A549 (cell line): ENCODE measurements around the gene GLIPR1. TPM values are rescaled to one million over a fixed set of nuclear protein-coding genes. Genes with fewer than 3 reads are reported as not detected.
A peak's percentile ranks its signal among the peaks of the same experiment; 100 is the strongest.

Experiments used
- ATAC-seq, 2 experiments: fragments of 200-7000 bp in 1 of 2; fragments of >200 bp in 1 of 2; cut with Nextera tagmentation in 1 of 2; cut with Tn5 transposase in 1 of 2; 3 replicates each; pipeline versions ENCODE4 v1.8.0 to v1.9.1; 2018 to 2020; ENCODE audit warnings: mild to moderate bottlenecking in 1 of 2, moderate library complexity in 1 of 2
- CTCF ChIA-PET: fragments of 300-600 bp; sonication (Branson Sonifier 250); formaldehyde crosslinking; extraction: SDS; loops from one replicate; lab custom pipeline; 2021; ENCODE audit warnings: antibody characterized with exemption, inconsistent platforms; lab: Yijun Ruan, JAX
- POLR2A ChIA-PET: fragments of 350-600 bp; formaldehyde crosslinking; extraction: SDS; loops from one replicate; lab custom pipeline; 2021; ENCODE audit warnings: antibody characterized with exemption, inconsistent platforms; lab: Yijun Ruan, JAX
- DNase-seq, 2 experiments: peaks; one replicate each; pipeline versions ENCODE4 v3.0.0 to v3.0.0-alpha.2; 2011 to 2016; ENCODE audit warnings: low read depth in 1 of 2, low spot score in 1 of 2
- FAIRE-seq: peaks from 2 replicates; lab custom pipeline; 2011; peaks lifted over from hg19 to GRCh38; lab: Jason Lieb, UNC
- H3K27ac ChIP-seq, 2 experiments: fragments of >200 bp; sonication (Bioruptor Twin); formaldehyde crosslinking; 3 replicates each; pipeline ENCODE4 v1.5.1; 2016 to 2017
- H3K4me1 ChIP-seq: fragments of >200 bp; sonication (Bioruptor Twin); formaldehyde crosslinking; 3 replicates; pipeline ENCODE4 v1.6.1; 2016
- H3K4me2 ChIP-seq: fragments of >200 bp; sonication (Bioruptor Twin); formaldehyde crosslinking; 3 replicates; pipeline ENCODE4 v1.6.1; 2016
- H3K4me3 ChIP-seq: fragments of >200 bp; sonication (Bioruptor Twin); formaldehyde crosslinking; 3 replicates; pipeline ENCODE4 v1.5.1; 2016
- H3K9me3 ChIP-seq: fragments of >200 bp; sonication (Bioruptor Twin); formaldehyde crosslinking; 3 replicates; pipeline ENCODE4 v1.6.1; 2016
- CBX2 ChIP-seq: fragments of 200-600 bp; sonication (generic); IDR thresholded peaks from 2 replicates; pipeline ENCODE4 v1.6.1; 2016; ENCODE audit warnings: low read depth, mild to moderate bottlenecking, borderline replicate concordance
- CBX8 ChIP-seq: fragments of 200-600 bp; sonication (generic); IDR thresholded peaks from 2 replicates; pipeline ENCODE4 v1.6.1; 2016
- EHF ChIP-seq: fragments of 250-450 bp; sonication (Bioruptor Pico); IDR thresholded peaks from 2 replicates; pipeline ENCODE4 v1.5.0; 2020; ENCODE audit warnings: mild to moderate bottlenecking
- ESRRA ChIP-seq: fragments of 150-350 bp; IDR thresholded peaks from 2 replicates; pipeline ENCODE4 v1.6.1; 2014; ENCODE audit warnings: mild to moderate bottlenecking, low read length, borderline replicate concordance
- FOSB ChIP-seq: fragments of 250-450 bp; sonication (Bioruptor Pico); IDR thresholded peaks from 2 replicates; pipeline ENCODE4 v1.5.0; 2020; ENCODE audit warnings: mild to moderate bottlenecking, moderate library complexity
- GATA3 ChIP-seq: IDR thresholded peaks from 2 replicates; pipeline ENCODE4 v1.6.1; 2012; ENCODE audit warnings: borderline replicate concordance
- HEYL ChIP-seq: fragments of 250-450 bp; sonication (Bioruptor Pico); IDR thresholded peaks from 2 replicates; pipeline ENCODE4 v1.8.0; 2021; ENCODE audit warnings: mild to moderate bottlenecking, moderate library complexity
- JUN ChIP-seq, 2 experiments: fragments of >200 bp; sonication (Bioruptor Twin); formaldehyde crosslinking; IDR thresholded peaks; 2 replicates in 1 of 2; 3 replicates in 1 of 2; pipeline ENCODE4 v1.6.1; 2016 to 2017
- JUNB ChIP-seq: fragments of >200 bp; sonication (Bioruptor Twin); formaldehyde crosslinking; IDR thresholded peaks from 2 replicates; pipeline ENCODE4 v1.6.1; 2016
- KDM1A ChIP-seq: fragments of 200-600 bp; sonication (generic); IDR thresholded peaks from 2 replicates; pipeline ENCODE4 v1.6.1; 2016; ENCODE audit warnings: low read depth, mild to moderate bottlenecking
- KDM5A ChIP-seq: fragments of 200-600 bp; sonication (generic); IDR thresholded peaks from 2 replicates; pipeline ENCODE4 v1.6.1; 2016; ENCODE audit warnings: antibody characterized with exemption, mild to moderate bottlenecking
- MAZ ChIP-seq: fragments of 150-350 bp; IDR thresholded peaks from 2 replicates; pipeline ENCODE4 v1.6.1; 2014; ENCODE audit warnings: antibody characterized with exemption, low read depth, low read length, borderline replicate concordance
- POLR2A ChIP-seq: IDR thresholded peaks from 2 replicates; pipeline ENCODE4 v1.6.1; 2012; ENCODE audit warnings: mild to moderate bottlenecking, low read length
- RARB ChIP-seq: fragments of 250-450 bp; sonication (Bioruptor Pico); IDR thresholded peaks from 2 replicates; pipeline ENCODE4 v1.8.0; 2021; ENCODE audit warnings: mild to moderate bottlenecking, moderate library complexity
- RCOR1 ChIP-seq: fragments of 150-350 bp; IDR thresholded peaks from 2 replicates; pipeline ENCODE4 v1.6.1; 2014; ENCODE audit warnings: antibody characterized with exemption, low read length, low read depth
- RFX5 ChIP-seq: fragments of 450-650 bp; IDR thresholded peaks from 2 replicates; pipeline ENCODE4 v1.7.1; 2014; ENCODE audit warnings: antibody characterized with exemption, mild to moderate bottlenecking, moderate library complexity
- SMC3 ChIP-seq: fragments of >200 bp; sonication (Bioruptor Twin); formaldehyde crosslinking; IDR thresholded peaks from 3 replicates; pipeline ENCODE4 v1.6.1; 2018; ENCODE audit warnings: inconsistent platforms
- SREBF2 ChIP-seq: fragments of 450-650 bp; IDR thresholded peaks from 2 replicates; pipeline ENCODE4 v1.6.1; 2014; ENCODE audit warnings: mild to moderate bottlenecking, moderate library complexity
- TP53 ChIP-seq: fragments of 250-450 bp; sonication (Bioruptor Pico); IDR thresholded peaks from 2 replicates; pipeline ENCODE4 v1.5.0; 2021; ENCODE audit warnings: mild to moderate bottlenecking, moderate library complexity
- WGBS: methylation state at CpG from one replicate; pipeline ENCODE4 v1.1.6; 2017; ENCODE audit errors: missing lambda C conversion rate; 5-methylcytosine and 5-hydroxymethylcytosine counted together
- polyA plus RNA-seq, 4 experiments: library from polyadenylated mRNA; depleted of rRNA in 3 of 4; stranded (reverse); fragments of >200 nt; fragmentation: RNase III in 1 of 4; extraction: RNeasy Plus Mini Kit Qiagen cat#74134 plus additional on column Dnase treatment in 1 of 4; gene quantifications; 2 replicates in 3 of 4; 3 replicates in 1 of 4; pipeline ENCODE4 v1.2.3, GENCODE V29; 2011 to 2017
- TF ChIP-seq, protein P1 (sequence below): fragments of 200-600 bp; sonication (generic); IDR thresholded peaks from 2 replicates; pipeline ENCODE4 v1.6.1; 2016; ENCODE audit warnings: antibody characterized with exemption, mild to moderate bottlenecking, moderate library complexity
- TF ChIP-seq, protein P2 (sequence below): IDR thresholded peaks from 2 replicates; pipeline ENCODE4 v1.6.1; 2012
- TF ChIP-seq, protein P3 (sequence below): IDR thresholded peaks from 2 replicates; pipeline ENCODE4 v1.6.1; 2012; ENCODE audit warnings: low read depth, borderline replicate concordance

GLIPR1 gene
- polyA plus RNA-seq, 2 of the 4 experiments (the other 2 are of a cell fraction), result 42.2 to 44.5 TPM

DNA sequence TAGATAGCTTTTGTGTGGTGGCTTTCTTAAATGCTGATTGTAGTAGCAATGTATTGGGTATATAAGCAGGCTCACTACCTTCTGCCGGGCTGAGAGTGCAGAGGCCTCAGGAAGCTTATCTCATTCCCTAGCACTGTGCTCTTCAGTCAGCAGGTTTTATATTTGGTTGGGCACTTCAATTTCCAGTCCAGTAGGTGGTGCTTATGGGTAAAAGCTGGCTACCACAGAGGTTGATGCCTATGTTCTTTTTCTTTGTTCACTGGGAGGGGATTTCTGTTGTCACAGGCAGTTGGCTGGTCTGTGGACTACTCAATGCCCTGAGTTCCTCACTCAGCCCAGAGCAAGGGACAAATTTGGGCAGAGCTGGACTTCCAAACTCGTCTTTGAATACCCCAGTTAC is 43.0 kb upstream of the GLIPR1 start:
- no peak overlapping the region for H3K27ac ChIP-seq
- peaks cover 4% of the 10 kb centered on the region; the same call in 2 of the 3 replicates for H3K4me1 ChIP-seq
- CTCF ChIA-PET, result interaction anchor here (0.9 to 1.1 kb wide), 2 partner anchors 15 to 42 kb away, joined by 3 to 4 read pairs; no protein-coding TSS in a partner anchor
- FAIRE-seq (no peak), ATAC-seq (peak in 1 of 2 experiments; percentile 56; a peak in 2 of 6 replicates), DNase-seq (peak in 1 of 2 experiments; percentile 14)
- H3K4me3 ChIP-seq, result no peak overlapping the region
- H3K9me3 ChIP-seq, result peaks cover 21% of the 10 kb centered on the region; the same call in 2 of the 3 replicates
- H3K4me2 ChIP-seq, result no peak overlapping the region
- WGBS, result 51% methylated on average over 2 of the region's 2 CpGs
- TF ChIP-seq RCOR1 (no peak), POLR2A (no peak), GATA3 (no peak), CBX8 (no peak), JUNB (no peak), KDM5A (no peak), RARB (CRISPR knock-in tag) (no peak), CBX2 (no peak), EHF (CRISPR knock-in tag) (no peak)
- TF ChIP-seq, protein P1, sequence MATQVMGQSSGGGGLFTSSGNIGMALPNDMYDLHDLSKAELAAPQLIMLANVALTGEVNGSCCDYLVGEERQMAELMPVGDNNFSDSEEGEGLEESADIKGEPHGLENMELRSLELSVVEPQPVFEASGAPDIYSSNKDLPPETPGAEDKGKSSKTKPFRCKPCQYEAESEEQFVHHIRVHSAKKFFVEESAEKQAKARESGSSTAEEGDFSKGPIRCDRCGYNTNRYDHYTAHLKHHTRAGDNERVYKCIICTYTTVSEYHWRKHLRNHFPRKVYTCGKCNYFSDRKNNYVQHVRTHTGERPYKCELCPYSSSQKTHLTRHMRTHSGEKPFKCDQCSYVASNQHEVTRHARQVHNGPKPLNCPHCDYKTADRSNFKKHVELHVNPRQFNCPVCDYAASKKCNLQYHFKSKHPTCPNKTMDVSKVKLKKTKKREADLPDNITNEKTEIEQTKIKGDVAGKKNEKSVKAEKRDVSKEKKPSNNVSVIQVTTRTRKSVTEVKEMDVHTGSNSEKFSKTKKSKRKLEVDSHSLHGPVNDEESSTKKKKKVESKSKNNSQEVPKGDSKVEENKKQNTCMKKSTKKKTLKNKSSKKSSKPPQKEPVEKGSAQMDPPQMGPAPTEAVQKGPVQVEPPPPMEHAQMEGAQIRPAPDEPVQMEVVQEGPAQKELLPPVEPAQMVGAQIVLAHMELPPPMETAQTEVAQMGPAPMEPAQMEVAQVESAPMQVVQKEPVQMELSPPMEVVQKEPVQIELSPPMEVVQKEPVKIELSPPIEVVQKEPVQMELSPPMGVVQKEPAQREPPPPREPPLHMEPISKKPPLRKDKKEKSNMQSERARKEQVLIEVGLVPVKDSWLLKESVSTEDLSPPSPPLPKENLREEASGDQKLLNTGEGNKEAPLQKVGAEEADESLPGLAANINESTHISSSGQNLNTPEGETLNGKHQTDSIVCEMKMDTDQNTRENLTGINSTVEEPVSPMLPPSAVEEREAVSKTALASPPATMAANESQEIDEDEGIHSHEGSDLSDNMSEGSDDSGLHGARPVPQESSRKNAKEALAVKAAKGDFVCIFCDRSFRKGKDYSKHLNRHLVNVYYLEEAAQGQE, result no peak
- TF ChIP-seq, protein P2, sequence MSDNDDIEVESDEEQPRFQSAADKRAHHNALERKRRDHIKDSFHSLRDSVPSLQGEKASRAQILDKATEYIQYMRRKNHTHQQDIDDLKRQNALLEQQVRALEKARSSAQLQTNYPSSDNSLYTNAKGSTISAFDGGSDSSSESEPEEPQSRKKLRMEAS, result no peak
- POLR2A ChIA-PET, result no interaction called here

DNA sequence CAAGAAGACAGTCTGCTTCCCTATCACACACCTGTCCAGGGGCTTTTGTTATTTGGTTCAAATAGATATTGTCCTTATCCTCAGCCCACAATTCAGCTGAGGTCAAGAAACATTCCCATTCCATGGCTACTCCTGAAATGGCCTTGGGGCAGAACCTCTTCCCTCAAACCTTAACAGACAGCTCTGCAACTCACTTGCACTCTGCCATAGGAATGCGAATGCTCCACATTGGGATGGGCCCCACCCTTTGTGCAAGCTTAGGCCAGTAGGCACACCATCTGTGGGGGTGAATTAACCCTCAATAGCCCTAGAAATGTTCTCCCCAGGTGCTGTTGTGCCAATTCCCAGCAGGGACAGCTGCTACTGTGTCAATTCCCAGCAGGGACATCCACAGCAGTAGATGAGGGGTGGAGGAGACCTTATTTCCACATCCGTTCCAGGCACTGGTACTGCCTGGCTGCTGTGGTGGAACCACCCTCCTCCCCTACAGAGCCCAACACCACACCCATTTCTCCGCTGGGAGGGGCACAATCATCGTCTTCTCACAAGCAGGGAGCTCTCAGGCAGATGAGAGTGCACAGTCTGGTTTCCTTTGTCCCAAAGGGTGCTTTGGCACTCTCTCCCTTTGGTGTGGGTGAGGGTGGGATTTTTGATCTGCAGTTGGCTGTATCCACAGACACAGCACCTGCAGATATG is 42.3 kb upstream of the GLIPR1 start:
- Histone ChIP-seq H3K4me2 (no peak overlapping the region), H3K27ac (no peak overlapping the region), H3K4me3 (no peak overlapping the region), H3K9me3 (peaks cover 21% of the 10 kb centered on the region; the same call in 2 of the 3 replicates), H3K4me1 (peaks cover 9% of the 10 kb centered on the region; the same call in 2 of the 3 replicates)
- CTCF ChIA-PET, result no interaction called here
- POLR2A ChIA-PET, result no interaction called here
- no peak for DNase-seq
- no peak for FAIRE-seq
- ATAC-seq, result peak in 1 of 2 experiments; percentile 38; a peak in 2 of 6 replicates
- TF ChIP-seq, protein P3, sequence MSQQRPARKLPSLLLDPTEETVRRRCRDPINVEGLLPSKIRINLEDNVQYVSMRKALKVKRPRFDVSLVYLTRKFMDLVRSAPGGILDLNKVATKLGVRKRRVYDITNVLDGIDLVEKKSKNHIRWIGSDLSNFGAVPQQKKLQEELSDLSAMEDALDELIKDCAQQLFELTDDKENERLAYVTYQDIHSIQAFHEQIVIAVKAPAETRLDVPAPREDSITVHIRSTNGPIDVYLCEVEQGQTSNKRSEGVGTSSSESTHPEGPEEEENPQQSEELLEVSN, result no peak
- TF ChIP-seq POLR2A, result no peak
- TF ChIP-seq, protein P1, result no peak
- TF ChIP-seq RFX5, result no peak
- TF ChIP-seq FOSB (CRISPR knock-in tag), result no peak
- TF ChIP-seq KDM1A, result no peak
- no peak for TF ChIP-seq HEYL (CRISPR knock-in tag)
- TF ChIP-seq TP53 (CRISPR knock-in tag), result no peak
- no peak for TF ChIP-seq MAZ
- TF ChIP-seq JUN (IDR thresholded peaks at IDR 0.05), result no peak
- no peak for TF ChIP-seq ESRRA
- TF ChIP-seq SREBF2, result no peak
- no peak for TF ChIP-seq SMC3
- no peak for TF ChIP-seq GATA3
- 33% methylated on average over 3 of the region's 4 CpGs for WGBS
